Retinal pigment epithelial cell (primary cell): ENCODE results near the gene ARHGEF26.

Source experiments
- DNase-seq: peaks from one replicate; pipeline ENCODE4 v3.0.0-alpha.2; 2010; ENCODE audit warnings: low read depth
- H3K4me3 ChIP-seq: 2 replicates; pipeline ENCODE4 v1.5.1; 2011; ENCODE audit warnings: mild to moderate bottlenecking, low read length, control low read depth, moderate library complexity
- CTCF ChIP-seq: conservative IDR thresholded peaks from 2 replicates; pipeline ENCODE4 v1.5.1; 2011; ENCODE audit warnings: low read depth, low read length, control low read depth, inconsistent platforms

ARHGEF26 gene

GRCh38 chr3:154102225-154102624, 19.0 kb upstream of the ARHGEF26 start:
- H3K4me3 ChIP-seq, result no peak overlapping the region
- no peak for TF ChIP-seq CTCF
- no peak for DNase-seq

GRCh38 chr3:154105218-154105975, 15.8 kb upstream of the ARHGEF26 start:
- no peak for TF ChIP-seq CTCF

DNA sequence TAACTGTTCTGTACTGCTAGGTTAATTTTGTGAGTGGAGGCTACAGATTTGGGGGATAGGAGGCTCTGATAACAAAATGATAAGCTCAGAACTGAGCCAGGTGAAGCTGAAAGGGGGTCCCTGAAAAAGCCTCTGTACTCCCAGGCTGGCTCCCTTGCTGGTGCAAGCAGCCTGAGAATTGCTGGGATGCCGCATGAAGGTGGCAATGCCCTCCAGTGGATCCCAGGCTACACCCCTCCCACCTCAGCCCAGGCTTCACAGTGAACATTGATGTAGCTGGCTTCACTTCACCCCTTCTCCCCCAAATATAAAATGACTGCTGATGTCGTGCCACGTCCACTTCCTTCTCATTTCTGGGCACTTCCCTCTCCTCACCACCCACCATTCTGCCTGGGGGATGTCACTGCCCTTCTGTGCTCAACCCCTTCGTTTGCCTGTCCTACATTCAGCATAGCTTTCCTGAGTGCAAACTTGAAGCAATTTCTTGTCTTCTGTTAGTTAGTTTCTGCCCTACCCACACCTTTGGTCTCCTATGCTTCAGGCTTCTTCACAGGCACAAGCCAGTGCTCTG, 9.7 kb upstream of the ARHGEF26 start:
- no peak for TF ChIP-seq CTCF
- no peak for DNase-seq
- no peak overlapping the region for H3K4me3 ChIP-seq

More at GRCh38 chr3:154105218-154105975, 15.8 kb upstream of the ARHGEF26 start:
- DNase-seq, result no peak
- H3K4me3 ChIP-seq, result no peak overlapping the region

GRCh38 chr3:154112146-154112852, 8.9 kb upstream of the ARHGEF26 start:
- DNase-seq, result no peak
- TF ChIP-seq CTCF, result peak; percentile 8
- H3K4me3 ChIP-seq, result no peak overlapping the region

GRCh38 chr3:154113609-154114008, 7.6 kb upstream of the ARHGEF26 start:
- no peak for DNase-seq
- H3K4me3 ChIP-seq, result no peak overlapping the region
- no peak for TF ChIP-seq CTCF

DNA sequence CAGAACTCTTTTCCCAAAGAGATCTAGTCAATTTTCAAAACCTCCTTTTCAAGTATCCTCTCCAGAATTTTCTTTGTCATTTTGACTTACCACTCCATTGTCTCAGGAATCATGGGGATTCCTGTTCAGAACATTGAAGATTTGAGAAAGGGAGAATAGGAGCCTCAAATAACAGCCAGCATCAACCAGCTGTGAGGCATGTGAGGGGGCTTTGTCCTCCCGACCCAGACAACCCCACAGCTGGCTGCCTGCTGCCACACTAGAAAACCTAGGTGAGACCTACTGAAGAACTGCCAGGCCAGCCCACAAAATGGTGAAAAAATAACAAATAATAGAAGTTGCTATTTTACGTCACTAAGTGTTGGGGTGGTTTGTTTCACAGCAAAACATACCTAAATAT, 5.9 kb upstream of the ARHGEF26 start:
- no peak for DNase-seq
- TF ChIP-seq CTCF, result no peak
- H3K4me3 ChIP-seq, result no peak overlapping the region

DNA sequence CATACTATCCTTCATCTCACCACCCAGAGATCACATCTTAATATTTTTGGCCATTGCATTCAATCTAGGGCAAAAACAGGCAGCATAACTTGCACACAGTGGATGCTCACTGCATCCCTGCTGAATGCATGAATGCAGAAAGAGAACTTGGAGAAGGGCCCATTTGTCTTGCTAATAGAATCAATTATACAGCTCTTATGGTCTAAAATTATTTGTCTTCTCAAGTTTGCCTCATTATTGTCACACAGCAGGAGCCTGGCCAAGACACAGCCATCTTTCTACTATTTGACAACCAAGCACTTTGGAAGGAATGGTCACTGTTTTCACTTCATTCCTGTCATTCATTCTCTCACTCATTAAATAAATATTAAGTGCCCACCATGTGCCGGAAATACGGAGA, 1.2 kb upstream of the ARHGEF26 start:
- no peak overlapping the region for H3K4me3 ChIP-seq
- no peak for DNase-seq
- no peak for TF ChIP-seq CTCF
